VCaP (cell line): ENCODE measurements around the gene FGFRL1.

Experiments
- H3K27ac ChIP-seq: fragments of 450-650 bp; 2 replicates; pipeline ENCODE4 v1.5.1; 2017
- TF ChIP-seq, protein P1 (sequence below): fragments of 450-650 bp; conservative IDR thresholded peaks from 2 replicates; pipeline ENCODE4 v1.5.1; 2017; ENCODE audit warnings: mild to moderate bottlenecking, moderate library complexity

The FGFRL1 gene

DNA sequence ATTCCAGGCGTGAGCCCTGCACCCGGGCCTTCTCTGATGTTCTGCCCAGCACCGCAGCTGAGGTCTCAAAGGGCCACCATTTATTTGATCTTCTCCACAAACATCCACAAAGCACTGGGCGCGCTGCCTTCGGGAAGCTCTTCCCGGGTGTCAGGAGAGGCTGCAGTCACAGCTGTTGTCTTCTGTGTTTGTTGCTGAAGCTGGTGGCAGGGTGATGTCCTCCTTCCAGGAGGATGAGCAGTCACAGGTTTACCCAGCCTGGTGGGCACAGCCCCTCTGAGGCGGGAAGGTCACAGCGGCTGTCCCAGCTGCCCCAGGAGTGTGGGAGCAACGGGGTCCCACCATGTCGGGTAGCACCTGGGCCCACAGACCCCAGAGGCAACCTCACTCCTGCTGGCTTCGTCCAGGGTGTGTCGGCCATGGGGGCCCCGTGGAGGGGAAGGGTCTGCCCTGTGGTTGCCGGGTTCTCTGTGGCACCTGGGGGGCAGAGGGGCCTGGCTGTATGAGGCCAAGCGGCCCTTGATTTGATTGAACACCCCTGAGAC is 27.6 kb downstream of the FGFRL1 start:
- TF ChIP-seq, protein P1, sequence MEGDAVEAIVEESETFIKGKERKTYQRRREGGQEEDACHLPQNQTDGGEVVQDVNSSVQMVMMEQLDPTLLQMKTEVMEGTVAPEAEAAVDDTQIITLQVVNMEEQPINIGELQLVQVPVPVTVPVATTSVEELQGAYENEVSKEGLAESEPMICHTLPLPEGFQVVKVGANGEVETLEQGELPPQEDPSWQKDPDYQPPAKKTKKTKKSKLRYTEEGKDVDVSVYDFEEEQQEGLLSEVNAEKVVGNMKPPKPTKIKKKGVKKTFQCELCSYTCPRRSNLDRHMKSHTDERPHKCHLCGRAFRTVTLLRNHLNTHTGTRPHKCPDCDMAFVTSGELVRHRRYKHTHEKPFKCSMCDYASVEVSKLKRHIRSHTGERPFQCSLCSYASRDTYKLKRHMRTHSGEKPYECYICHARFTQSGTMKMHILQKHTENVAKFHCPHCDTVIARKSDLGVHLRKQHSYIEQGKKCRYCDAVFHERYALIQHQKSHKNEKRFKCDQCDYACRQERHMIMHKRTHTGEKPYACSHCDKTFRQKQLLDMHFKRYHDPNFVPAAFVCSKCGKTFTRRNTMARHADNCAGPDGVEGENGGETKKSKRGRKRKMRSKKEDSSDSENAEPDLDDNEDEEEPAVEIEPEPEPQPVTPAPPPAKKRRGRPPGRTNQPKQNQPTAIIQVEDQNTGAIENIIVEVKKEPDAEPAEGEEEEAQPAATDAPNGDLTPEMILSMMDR, result no peak
- peak overlapping the region; percentile 36 for H3K27ac ChIP-seq

DNA sequence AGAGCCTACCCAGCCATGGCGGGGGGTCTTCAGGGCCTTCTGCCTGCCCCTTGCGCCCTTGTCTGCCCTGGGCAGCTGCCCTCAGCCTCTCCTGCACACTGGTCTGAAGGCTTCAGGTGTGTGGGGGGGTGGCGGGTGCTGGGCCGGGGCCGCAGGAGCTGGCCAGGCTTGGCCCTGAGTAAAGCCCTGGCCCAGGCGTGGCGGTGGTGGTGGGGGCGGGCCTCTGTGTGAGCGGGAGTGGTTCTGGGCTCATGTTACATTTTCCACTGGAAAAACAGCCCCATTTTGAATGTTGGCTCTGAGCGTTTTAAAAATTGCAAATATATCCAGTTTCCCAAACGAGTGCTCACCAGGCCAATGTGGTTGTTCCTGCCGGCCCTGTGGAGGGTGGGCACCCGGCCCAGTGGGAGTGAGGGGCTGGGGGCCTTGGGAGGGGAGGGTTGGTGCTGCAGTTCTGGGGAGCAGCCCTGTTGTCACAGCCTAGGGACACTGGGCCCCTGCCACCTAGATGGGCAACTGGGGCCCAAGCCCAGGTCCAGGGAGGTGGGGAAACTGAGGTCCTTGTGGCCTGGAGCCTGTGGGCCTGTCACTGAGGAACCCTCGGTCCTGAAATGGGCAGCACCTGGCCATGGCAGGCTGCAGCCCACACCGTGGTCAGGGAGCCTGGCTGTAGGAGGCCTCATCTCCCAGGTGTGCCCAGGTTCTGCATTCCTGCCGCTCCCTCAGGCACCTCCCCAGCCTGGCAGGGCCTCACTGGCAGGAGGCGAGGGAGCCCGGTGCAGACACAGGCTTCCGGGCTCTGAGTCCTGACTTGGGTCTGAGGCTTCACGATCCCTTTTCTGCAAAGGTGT is 28.3 kb downstream of the FGFRL1 start:
- H3K27ac ChIP-seq, result peak overlapping the region; percentile 36
- TF ChIP-seq, protein P1, result no peak

DNA sequence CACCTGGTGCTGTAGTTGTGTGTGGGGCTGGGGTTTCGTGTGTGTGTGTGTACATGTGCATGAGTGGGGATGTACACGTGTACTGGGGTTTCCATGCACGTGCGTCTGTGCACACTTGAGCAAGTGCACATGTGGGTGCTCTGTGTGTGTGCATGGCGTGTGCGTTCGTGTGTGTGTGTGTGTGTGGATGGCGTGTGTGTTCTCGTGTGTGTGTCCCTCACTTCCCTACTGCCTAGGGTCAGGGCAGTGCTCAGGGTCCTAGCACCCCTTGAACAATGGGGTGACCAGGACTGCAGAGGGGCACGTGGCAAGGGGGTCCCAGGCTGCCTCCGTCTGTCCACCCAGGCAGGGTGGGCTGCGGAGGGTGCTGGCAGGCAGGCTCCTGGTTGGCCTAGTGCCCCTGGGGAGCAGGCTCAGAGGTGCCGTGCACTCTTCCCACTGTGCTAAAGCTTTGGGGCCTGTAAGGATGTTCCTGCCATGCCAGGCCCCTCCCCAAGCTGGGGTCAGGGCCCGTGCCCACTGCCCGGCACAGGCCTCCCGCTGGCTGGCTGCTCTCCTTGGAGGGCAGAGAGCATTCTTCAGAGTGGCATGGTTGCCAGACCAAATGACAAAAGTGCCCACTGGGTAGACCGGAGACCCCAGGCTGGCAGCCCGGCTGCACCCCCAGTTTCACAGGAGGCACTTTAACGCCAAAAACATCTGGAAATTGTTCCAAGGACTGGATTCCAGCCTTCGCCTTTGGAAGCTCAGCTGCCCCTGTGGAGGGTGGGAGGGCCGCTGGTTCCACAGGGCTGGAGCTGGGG is 29.1 kb downstream of the FGFRL1 start:
- H3K27ac ChIP-seq, result peak overlapping the region; percentile 69
- TF ChIP-seq, protein P1, result no peak

DNA sequence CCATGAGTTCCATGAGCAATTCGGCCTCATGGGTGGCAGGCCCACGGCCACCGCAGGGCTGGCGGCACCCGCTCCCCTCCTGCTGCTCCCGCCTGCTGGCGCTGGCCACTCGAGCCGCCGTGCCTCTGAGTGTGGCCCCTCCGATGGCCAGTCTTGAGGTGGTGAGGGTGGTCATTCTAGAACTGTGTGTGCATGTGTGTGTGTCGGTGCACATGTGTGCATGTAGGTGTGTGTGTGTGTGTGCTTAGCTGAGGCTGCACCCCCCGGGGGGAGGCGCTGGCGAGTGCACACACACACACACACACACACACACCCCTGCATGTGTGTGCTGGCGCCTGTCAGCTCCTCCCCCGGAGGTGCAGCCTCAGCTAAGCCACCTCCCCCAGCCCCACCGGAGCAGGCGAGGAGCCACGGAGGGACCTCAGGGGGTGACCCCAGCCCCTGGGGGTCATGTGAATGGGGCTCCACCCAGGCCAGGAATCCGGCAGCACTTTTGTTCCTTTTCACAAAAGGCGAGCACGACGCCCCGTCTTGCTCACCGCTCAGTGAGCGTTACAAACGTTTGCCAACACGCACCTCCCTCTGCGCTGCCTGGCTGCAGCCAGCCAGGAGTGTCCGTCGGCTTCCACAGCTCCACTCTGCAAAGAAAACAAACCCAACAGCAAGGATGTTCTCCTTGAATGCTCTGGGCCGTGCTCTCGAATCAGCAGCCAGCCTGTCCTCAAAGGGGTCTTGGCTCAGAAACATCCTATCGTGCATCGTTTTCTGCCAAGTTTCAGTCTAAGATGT is 29.9 kb downstream of the FGFRL1 start:
- TF ChIP-seq, protein P1, result peak; percentile 5; the same call in 1 of the 2 replicates

DNA sequence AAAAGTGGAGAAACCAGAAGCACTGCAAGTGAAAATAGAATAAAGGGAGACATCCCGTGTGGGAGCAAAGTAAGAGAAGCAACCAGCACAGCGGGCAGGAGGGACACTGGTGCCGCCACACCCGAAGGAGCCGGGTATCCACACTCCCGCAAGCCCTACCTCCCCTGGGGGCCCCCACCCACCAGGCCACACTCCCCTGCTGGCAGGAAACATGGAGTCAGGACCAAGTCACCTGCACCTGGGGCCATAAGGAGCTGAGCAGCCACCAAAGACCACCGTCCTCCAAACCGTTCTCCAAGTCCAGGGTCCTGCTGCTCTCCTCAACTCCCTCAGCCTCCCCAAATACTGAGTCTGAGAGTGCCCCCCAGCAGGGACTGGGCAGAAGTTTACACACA is 30.5 kb downstream of the FGFRL1 start:
- H3K27ac ChIP-seq, result peak overlapping the region; percentile 69
- TF ChIP-seq, protein P1, result no peak

More for the DNA sequence above, 29.9 kb downstream of the FGFRL1 start:
- peak overlapping the region; percentile 69 for H3K27ac ChIP-seq

DNA sequence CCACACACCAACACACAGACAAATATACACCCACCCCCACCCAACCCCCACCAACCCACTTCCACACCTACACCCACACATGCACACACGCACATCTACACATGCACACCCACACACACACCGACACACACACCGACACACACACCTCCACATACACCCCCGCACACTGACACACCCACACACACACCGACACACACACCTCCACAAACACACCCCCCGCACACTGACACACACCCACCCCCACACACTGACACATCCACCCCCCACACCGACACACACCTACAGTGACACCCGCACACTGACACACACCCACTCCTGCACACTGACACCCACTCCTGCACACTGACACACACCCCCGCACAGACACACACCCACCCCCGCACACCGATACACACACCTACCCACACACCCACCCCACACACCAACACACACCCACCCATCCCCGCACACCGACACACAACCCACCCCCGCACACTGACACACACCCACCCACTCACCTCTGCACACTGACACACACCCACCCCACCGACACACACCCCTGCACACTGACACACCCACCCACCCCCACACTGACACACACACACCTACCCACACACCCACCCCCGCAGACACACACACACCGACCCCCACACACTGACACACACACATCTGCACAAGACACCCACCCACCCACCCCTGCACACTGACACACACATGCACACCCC is 31.1 kb downstream of the FGFRL1 start:
- peak overlapping the region; percentile 69 for H3K27ac ChIP-seq
- TF ChIP-seq, protein P1, result no peak
